GM12874 (cell line): ENCODE data around the gene MVB12A.

Experiments used
- TF ChIP-seq, protein P1 (sequence below): IDR thresholded peaks from 2 replicates; pipeline ENCODE4 v1.5.1; 2011; ENCODE audit warnings: low read depth, mild to moderate bottlenecking, control low read depth, low read length, moderate library complexity; ENCODE audit not compliant: insufficient read depth

Gene MVB12A

DNA sequence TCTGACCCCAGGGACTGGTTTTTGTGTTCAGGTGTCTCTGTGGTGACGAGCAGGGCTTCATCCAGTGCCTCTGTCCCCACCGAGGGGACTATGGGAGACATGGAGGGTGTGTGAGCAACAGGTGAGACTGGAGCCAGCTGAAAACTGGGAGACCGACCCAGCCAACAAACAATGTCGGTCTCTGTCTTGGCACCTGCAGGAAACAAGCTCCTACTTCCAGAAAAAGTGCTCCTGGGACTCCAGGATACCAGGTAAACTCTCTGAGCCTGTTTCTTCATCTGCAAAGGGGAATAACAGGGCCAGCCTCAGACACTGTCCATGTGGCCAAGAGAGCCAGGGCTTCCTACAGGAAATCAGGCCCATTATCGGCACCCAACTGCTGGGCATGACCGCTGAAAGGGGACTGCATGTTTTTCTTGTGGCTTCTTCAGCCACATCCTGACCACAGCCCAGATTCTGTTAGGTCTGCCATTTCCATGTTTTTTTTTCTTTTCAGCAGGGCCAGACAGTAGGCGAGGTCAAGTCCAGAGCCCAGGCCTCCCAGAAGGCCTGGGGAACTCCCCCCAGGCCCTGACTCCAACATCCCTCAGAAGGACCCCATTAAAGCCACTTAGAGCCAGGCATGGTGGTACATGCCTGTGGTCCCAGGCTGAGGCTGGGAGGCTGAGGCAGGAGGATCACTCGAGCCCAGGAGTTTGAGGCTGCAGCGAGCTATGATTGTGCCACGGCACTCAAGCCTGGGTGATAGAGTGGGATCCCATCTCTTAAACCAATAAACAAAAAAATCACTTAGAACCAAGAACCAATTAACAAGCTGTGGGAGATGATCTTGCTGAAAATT lies 13.6 kb upstream of the MVB12A start:
- TF ChIP-seq, protein P1, sequence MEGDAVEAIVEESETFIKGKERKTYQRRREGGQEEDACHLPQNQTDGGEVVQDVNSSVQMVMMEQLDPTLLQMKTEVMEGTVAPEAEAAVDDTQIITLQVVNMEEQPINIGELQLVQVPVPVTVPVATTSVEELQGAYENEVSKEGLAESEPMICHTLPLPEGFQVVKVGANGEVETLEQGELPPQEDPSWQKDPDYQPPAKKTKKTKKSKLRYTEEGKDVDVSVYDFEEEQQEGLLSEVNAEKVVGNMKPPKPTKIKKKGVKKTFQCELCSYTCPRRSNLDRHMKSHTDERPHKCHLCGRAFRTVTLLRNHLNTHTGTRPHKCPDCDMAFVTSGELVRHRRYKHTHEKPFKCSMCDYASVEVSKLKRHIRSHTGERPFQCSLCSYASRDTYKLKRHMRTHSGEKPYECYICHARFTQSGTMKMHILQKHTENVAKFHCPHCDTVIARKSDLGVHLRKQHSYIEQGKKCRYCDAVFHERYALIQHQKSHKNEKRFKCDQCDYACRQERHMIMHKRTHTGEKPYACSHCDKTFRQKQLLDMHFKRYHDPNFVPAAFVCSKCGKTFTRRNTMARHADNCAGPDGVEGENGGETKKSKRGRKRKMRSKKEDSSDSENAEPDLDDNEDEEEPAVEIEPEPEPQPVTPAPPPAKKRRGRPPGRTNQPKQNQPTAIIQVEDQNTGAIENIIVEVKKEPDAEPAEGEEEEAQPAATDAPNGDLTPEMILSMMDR: no peak

DNA sequence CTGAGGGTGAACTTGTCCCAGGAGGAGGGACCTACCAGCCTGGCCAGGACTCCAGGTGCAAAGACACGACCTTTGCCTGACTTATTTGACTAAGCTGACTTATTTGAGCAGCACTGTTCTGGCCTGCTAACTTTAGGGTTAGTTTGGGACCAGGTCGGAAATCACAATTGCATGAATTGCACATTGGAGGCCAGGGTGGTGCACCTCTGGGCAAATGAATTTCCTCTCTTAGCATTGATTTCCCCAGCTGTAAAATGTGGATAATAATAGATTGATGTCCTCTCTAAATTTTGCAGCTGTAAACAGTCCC lies 13.0 kb upstream of the MVB12A start:
- TF ChIP-seq, protein P1: no peak

DNA sequence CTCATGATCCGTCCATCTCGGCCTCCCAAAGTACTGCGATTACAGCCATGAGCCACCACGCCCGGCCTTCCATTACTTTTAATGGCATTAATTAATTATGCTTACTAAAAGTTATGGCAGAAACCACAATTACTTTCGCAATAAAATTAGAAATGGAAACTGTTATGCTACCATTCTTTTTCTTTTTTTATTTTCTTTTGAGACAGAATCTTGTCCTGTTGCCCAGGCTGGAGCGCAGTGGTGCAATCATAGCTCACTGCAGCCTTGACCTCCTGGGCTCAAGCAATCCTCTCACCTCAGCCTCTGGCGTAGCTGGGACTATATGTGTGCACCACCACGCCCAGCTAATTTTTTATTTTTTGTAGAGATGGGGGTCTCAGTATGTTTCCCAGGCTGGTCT lies 9.9 kb upstream of the MVB12A start:
- TF ChIP-seq, protein P1: no peak

DNA sequence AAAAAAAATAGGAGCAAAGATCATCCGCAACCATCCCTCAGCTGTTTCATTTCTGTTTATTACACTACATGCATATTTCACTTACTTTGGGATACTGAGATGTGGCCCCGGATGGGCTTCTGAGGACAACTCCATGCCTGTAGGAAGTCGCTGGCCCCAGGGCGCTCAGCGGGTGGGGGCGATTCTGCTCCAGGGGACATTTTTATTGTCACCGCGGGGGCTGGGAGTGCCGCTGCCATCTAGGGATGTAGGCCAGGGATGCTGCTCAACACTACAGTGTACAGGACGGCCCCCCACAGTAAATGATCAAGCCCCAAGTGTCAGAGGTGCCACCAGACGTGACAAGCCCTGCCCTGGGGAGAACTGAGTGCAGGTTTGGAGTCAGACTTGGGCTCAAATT lies 8.0 kb upstream of the MVB12A start:
- TF ChIP-seq, protein P1: no peak

DNA sequence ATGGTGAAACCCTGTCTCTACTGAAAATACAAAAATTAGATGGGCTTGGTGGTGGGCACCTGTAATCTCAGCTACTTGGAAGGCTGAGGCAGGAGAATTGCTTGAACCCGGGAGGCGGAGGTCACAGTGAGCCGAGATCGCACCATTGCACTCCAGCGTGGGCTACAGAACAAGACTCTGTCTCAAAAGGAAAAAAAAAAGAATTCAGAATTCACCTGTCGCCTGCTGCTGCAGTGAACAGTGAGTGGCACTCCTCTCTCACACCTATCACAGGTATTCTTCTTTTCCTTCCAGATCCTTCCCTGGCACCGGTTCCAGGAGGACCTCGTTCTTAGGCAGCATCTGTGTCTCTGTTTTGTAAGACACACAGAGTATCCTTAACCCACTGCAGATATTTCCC lies 5.8 kb upstream of the MVB12A start:
- TF ChIP-seq, protein P1: no peak

DNA sequence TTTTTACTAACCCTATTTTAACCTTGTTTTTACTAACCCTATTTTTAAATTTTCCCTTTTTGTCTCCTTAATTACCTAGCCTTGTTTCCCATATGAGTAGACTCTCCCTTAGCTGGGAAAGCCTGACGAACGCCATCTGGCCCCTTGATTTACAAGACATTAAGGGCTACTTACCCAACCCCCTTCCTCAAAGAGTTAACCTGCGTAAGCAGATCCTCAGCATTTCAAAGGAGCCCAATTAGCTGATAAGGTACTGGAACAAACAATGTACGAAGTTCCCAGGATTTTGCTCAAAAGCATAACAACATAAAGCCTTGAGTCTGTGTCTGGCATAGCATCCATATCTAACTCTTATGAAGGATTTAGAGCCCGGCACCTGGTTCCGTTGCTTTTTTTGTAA lies 4.7 kb upstream of the MVB12A start:
- TF ChIP-seq, protein P1: no peak

DNA sequence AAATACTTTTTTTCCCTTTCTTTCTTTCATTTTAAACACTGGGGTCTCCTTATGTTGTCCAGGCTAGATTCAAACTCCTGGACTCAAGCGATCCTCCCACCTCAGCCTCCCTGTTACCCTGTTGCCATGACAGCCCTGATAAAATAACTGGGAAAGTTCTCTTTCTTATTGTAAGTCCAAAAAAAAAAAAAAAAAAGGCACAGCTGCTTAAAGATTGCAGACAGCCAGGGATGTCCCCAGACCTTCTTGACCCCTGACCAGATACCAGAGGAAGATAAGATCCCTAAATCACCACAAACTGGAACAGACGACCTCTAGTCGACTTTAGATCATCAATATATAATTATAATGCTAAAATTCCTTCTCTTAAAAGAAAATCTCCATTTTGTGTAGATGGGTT lies 1.1 kb upstream of the MVB12A start:
- TF ChIP-seq, protein P1: no peak
